HG03108 (cell line): Measurements from ENCODE around the gene MKS1.

Experiments
- ATAC-seq: cut with Tn5 transposase; IDR thresholded peaks from one replicate; pipeline ENCODE4 v1.9.1; 2021; ENCODE audit warnings: moderate library complexity; ENCODE audit not compliant: unreplicated experiment

The MKS1 gene

DNA sequence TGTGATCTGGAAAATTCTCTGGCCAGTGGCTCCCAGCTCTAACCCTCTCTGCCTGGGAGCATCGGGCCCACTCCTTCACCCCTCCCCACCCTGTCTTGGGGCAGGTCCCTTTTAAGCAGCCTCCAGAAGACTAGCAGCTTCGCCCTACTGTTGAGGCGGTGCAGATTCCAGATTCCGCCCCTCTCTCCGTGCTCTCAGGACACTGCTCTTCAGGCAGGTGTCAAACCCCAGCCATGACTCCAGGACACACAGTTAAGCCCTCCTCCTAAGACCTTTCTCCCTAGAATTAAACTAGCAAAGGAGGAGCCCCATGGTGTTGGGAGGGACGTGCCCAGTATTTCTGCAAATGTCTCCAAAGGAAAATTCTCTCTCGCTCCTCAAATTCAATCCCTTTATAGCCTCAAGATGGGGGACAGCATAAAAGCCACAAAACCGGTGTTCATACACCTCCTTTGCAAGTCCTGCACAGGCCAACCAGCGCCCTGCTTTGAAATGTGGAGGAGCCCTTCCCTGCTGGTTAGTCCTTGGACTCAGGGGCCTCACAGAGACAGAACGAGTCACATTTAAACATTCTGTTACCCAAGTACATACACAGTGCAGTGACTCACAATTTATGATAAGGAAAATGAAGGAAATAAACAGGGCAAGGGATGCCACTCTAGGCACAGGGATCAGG, 26.5 kb upstream of the MKS1 start:
- no peak for ATAC-seq

DNA sequence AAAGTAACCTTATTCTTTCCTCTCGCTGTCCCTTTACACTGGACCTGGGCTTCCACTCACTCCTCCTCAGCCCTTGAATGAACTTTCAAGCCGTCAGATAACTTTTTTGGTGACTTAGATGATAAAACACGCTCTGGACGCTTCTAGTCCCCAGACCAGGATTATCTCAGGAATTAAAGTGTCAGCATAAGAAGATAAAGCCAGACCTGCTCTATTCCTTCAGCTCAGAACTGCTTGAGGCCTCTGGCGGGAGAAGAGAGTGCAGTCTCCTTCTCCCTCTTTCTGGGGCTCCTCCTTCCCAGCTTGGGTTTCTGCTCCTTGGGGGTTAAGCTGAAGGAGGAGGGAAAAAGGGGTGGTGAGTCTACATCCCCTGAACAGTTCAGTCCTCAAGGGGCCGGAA, 25.9 kb upstream of the MKS1 start:
- ATAC-seq = no peak

DNA sequence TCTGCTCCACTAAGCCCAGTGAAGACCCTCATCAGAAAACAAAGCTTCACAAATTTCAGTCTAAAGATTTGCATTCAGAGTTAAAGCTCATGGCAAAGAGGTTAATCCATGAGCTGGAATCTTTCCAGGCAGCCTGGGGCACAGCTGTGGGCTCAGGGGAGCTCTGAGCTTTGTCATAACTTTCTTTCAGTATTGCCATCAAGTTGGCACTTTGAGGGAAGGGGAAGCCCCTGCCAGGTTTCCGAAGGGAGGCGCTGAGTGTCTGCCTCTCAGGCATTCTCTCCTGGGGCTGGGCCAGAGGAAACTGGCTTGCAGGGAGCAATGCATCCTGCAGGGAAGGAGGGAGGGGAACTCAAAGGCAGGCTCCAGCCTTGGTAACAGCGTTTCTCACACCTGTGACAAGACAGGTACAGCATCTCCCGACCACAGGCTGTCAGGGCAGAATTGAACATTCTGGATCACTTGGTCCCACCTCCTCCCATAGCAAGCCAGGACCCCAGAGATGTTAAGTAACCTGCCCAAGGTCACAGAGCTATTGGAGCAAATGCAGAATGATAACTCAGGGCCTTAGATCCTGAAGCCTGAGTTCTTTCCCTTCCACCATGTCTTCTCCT, 23.2 kb upstream of the MKS1 start:
- ATAC-seq = no peak

DNA sequence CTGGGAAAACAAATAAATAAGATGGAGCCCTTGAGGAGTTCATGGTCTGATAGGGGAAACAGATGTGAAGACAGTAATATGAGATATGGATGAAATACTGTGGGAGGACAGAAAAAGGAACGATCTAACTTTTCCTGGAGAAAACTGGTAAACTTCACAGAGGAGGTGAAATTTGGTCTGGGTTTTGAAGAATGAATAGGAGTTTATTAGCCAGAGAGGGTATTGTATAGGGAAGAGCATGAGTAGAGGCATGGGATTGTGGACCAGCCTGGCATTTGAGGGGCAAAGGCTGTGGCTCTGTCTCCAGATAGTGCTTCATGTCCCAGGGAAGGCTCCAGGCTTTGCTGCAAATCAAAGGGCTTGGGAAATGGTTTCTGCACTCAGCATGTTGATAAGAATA, 20.9 kb upstream of the MKS1 start:
- ATAC-seq = no peak

DNA sequence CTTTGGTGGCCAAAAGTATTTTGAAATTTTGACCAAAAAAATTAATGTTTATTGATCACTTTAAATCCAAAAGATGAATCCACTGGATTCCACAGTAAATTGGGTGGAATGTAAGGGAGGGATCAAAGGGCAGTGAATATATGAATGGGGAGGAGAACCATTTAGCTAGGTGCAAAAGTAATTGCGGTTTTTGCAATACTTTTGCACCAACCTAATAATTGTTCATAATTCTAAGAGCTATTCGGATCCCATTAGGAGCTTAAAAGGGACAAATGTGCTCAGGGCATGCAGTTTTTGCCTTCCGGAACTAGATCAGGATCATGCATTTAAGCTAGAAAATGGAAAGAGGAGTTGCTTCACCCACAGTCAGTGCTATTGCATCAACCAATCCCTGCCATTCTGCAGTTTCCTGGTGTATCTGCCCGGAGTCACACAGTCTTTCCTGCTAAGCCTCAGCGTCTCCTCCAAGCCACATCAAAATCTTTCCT, 19.1 kb upstream of the MKS1 start, which contains the start of gene LPO:
LPO (plus strand) TSS at position 438 of the 488 bp plus-strand sequence. CDS start 4,396 bp downstream, outside the sequence.
- ATAC-seq = no peak

DNA sequence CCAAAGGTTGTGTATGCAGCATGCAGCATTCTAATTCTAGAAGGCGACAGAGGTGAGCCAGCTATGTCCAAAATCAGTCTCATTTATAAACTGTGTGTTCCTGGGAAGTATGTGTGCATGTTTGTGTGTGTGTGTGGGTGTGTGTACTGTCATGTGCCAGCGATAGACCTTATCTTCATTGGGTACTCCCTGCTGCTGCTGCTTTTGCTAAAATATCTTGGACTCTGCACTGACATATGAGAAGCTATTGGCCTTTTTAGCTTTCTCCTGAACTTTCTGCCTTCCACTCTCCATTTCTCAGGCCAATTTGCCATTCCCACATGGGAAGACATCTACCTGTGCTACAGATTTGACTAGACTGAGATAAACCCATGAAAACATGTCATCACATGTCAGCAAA, 17.3 kb upstream of the MKS1 start:
- no peak for ATAC-seq

DNA sequence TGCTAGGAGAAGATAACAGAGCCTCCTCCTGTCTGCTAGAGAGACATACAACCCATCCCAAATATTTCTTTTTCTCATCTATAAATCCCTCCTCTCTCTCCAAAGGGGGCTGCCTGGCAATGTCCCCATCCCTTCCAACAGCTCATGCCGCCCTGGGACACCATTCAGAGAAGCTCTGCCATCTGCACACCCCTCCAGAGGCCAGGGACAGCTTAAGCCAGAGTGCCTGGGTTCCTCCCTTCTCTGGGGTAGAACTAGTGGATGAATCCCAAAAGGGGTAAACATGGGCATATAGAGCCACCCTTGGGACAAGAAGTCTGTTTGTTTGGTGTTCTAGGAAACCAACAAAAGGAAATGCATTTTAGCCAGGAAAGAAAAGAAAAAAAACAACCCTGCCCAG, 16.8 kb upstream of the MKS1 start:
- no peak for ATAC-seq

DNA sequence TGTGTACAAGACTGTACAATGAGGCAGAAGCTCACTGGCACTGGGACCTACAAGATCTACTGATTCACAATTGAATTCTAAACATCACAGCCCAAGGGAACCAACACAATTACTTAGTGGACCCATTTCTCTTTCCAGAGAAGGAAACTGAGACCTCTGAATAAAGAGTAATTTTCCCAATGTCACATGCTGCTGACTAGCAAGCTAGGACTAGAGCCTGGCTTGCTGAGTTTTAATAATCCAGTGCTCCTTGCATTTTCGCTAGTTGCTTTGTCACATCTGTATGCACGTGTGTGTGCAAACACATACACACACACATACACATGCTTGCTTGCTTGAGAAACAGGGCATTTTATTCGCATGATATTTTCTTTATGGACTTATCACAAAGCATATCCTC, 15.5 kb upstream of the MKS1 start:
- ATAC-seq = no peak

DNA sequence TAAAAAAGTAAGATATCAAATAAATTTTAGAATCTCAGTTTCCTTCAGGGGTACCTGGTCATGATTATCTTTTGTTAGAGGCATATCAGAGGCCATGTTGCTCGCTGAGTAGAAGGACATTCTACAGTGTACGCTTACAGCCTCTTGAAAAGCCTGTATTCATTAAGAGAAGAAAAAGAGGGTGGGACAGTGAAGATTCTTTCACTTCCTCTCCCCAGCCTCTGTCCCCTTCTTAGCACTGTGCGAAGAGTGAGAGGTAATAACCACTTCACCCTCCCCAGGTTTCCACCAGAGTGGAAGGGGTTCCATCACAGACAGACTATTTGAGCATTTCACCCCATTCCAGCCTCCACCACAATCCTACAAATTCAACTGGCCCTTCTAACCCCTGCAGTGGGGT, 14.5 kb upstream of the MKS1 start:
- peak; percentile 44 for ATAC-seq

DNA sequence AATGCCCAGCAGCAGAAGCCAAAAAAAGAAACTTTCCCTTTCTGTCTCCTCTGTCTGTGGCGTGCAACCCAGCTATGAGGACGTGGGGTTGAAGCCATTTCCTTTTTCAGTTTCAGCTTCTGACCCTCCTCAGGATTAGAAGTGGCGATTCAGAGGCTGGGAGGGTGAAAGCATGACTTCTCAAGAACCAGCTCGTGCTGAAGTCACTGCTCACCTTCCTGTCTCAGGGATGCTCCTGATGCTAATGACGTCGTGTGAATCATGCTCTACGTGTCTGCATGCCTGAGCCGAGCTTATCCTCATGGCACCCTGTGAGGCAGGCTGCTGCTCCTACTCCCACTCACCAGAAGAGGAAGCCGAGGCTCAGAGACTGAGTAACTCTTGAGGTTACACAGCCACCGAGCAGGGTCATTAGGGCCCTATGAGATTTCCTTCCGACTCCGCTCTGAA, 13.7 kb upstream of the MKS1 start:
- peak; percentile 74 for ATAC-seq

DNA sequence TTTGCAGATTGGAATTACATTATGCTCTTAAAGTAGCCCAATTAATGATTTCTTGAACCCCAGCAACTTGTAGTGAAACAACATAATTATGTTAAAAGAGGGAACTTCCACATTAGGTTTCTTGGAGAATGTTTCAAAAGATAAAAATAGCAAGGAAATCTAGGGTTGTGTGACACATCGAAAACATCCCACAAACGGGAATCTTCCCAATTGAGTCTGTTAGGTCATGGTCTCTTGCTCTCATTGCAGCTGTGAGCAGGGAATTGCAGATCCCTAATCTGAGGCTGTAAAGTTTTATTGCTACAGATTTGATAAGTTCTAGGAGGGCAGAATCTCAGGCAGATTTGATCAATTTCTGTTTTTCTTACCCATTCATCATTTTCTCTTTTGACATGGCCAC, 12.6 kb upstream of the MKS1 start:
- no peak for ATAC-seq

DNA sequence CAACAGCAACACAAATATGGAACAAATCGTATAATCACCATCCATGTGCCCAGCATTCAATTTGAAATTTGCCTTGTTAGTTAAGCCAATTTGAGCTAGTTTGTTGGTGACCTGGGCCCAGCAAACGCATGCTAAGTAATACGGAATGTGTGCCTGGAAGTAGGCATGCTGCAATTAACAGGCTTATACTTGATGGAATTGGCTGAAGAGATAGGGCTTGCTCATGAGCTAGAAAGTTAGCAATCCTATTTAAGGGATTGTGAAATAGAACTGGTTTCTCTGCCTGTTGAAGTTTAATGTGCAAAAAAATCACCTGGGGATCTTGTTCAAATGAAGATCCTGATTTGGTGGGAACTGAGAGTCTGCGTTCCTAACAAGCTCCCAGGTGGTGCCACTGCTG, 10.8 kb upstream of the MKS1 start:
- no peak for ATAC-seq

DNA sequence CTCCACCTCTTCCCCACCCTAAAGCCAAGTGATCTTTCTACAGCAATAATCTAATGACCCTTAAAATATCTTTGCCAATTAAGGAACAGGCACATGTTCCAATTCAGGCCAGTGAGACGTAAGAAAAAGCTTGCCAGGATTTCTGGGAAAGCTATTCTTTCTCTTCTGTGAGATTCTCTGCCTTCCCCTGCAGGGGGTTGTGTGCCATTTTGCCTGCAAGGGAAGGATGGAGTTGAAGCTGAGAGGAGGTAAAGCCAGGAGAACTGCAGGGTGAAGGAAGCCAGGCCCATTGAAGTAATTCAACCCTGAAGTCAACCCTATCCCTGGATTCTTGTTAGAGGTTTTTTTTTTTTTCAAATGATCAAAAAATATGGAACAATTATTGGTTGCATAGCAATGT, 10.3 kb upstream of the MKS1 start:
- ATAC-seq = no peak

DNA sequence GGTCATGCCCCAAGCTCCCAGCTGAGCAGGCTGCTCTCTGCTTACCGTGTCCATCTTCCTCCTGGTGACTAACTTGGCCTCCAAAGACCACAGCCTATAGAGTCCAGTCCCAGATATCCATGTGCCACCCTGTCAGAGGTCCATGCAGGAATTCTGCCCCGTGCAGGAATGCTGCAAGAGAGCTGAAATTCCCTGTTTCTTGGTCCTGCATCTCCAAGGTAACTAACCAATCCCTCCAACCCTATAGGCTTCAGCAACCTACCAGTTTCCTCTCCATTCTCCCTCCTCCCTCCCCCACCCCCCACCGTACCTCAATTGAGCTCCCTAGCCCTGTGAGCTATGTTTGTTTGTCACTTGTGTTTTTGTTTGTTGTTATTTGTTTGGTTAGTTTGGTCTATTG, 9.6 kb upstream of the MKS1 start:
- no peak for ATAC-seq

DNA sequence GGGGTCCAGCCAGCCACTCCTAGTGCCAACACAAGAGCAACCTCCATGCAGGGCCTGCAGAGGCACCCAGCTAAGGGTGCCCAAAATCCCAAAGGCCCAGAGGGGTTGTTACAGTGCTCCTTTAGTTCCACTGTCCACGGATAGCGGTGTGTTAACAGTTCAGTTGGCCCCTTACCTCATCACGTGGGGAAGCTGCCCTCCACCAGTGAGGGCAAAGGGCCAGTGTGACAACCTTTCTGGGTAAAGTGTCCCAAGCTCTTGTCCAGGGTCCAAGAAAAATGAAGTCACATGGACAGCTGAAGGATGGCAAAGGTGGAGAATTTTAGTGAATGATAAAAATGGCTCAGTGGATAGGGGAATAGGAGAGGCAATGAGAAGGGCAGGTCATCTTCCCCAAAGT, 8.7 kb upstream of the MKS1 start:
- ATAC-seq = no peak

DNA sequence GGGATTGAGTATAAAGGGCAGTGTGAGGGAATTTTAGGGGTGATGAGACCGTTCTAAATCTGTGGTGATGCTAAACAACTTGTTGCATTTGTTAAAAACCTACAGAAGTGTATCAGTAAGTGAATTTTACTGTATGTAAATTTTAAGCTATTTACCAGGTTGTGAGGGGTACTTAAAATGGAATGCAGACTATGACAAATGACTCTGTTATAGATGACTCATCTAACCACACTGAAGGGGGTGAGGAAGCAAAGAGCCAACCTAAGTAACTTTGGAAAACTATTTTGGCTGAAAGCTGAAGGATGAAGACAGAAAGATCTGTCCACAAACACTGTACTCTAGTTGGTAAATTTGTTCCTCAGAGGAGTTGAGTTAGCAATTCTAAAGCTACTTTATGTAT, 5.3 kb upstream of the MKS1 start:
- ATAC-seq = no peak

DNA sequence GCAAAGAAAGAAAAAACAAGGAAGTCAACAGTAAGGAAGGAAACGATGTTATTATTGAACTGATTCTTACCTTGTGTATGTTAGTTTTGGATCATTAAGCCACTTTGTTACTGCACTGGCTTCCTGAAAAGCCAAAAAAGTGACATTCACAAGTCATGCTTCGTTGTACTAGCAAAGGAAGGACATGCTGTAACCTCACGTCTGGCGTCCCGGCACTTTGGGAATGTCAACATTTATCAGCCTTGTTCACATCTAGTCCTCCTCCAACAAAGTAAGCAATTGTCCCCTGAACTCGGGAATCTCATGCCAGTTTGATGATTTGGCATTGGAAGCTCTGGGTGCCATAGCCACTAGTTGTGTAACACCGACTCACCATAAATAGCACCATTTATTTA, 731 bp upstream of the MKS1 start:
- no peak for ATAC-seq

DNA sequence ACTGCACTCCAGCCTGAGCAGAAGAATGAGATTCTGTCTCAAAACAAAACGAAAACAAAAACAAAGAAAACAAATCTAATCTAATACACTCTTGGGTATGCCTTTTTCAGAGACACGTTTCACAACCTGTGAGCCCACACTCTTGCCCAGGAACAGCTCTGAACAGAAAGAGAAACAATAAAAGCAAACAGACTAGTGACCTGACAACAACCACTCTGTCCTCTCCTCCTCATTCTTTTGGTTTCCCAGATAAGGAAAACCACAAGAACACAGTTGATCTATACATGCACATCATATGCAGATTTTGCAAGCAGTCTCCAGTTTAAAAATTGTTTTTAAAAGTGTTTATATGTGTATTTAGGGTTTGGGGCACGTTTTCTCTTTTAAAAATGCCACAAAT, 1.3 kb downstream of the MKS1 start:
- ATAC-seq = no peak

DNA sequence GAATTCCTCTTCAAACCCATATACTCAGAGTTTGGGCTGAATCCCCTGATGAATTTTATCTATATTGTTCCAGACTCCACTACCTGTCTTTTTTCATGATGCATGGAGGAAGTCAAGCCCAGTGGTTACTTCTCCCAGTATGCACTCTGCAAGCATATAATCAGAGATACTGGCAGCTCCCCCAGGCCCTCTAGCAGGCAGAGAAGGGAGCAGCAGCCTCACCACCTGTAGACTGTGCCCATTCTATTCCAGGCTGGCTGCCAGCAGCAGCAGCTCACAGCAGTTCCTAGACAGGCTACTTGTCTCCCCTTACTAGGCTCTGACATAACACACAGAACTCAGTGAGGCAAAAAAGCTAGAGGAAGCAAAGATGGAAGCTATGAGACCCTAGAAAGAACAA, 3.4 kb downstream of the MKS1 start:
- no peak for ATAC-seq

DNA sequence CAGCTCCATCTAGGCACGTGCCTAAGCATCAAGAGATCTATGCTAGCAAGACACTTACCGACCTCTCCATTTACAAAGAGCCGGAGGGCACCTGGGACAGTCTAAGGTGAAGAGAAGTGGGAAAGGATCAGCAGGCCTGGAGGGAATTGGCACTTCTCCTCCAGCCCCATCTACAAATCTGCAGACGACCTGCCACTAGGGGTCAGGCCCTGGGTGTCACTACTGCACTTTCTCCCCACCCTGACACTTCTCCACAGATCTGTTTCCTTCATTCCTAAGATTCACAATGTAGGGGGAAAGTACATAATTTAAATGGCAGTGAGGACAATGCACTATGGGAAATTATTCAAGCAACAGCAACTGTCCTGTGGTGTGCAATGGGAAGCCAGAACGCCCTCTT, 8.1 kb downstream of the MKS1 start:
- no peak for ATAC-seq

DNA sequence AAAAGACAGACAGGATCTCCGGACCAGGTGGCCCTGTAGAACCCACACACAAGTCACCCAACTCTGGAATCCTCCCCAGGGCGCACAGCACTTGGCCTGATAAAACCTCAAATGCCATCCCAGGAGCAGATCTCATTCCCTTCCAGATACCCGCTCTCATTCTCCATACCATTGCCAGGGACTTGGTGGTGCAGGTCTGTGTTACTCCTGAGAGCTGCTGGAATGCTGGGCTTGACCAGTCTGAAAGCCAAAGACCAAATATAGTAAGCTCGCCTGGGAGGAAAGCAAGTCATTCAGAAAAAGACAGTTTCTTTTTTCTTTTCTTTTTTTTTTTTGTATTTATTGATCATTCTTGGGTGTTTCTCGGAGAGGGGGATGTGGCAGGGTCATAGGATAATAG, 10.7 kb downstream of the MKS1 start:
- no peak for ATAC-seq

DNA sequence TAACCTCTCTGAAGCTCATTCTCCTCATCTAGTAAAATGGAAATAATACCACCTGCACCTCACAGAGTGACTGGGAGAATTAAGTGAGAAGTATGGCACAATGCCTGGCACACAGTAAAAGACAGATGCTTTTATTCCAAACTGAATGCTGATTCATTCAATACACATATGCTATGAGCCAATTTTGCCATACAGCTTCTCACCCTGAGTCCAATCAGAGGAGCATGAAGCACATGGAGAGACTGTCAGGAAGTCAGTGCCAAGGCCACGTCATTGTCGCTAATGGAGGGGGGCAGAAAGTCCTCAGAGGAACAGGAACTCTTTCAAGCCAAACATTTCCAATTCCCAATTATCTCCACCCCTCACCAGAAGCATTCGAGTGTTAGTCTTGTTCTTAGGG, 11.6 kb downstream of the MKS1 start:
- ATAC-seq = no peak

DNA sequence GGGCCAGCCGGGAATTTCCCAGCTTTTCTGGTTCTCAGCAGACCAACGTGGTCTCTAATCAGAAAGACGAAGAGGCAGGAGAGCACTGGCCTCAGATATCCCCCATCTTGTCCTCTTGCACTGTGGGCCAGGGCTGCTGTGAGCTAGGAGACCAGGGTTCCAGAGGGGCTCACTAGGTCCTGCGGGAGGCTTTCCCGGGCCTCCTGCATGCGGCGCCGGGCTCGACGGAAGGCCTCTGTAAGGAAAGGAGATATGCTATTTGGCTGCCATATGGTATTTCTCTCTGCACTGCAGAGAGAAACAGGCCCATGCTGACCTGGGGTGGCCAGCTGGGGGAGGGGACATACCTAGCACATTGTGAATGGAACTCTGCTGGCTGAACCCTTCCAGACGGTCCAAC, 13.1 kb downstream of the MKS1 start:
- ATAC-seq = no peak
